ENCODE results near the gene KRT82.
"Not testable (repeated sequence)": the region's sequence is repeated elsewhere in the genome, so short reads cannot be mapped to it uniquely, and the experiment has no call there.

Gene KRT82

DNA sequence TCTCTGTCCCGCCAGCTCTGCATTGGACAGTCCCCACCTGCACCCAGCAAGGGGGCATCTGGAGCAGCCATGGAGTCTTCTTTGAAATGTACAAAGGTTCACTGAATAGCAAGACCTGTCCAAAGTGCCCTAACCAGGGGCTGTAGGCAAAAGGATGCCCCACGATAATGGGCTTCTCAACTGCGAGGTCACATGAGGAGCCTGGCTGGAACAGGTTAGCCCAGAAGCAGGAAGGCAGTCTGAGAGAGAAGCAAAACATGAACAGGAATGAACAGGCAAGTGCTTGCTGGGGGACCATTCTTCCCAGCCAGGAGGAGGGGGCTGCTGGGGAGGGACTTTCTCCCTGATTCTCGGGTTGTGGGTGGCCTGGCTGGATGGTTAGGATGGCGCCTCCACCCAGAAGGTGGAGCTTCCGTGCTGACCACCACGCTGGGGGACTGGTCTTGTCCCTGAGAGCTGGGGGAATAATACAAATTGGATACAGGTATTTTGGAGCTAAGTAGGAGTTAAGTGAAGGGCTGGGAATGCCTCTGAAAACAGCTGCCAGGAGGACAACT lies 46.0 kb downstream of the KRT82 start:
- DNase-seq (ENCODE audit: low read depth) = no peak

DNA sequence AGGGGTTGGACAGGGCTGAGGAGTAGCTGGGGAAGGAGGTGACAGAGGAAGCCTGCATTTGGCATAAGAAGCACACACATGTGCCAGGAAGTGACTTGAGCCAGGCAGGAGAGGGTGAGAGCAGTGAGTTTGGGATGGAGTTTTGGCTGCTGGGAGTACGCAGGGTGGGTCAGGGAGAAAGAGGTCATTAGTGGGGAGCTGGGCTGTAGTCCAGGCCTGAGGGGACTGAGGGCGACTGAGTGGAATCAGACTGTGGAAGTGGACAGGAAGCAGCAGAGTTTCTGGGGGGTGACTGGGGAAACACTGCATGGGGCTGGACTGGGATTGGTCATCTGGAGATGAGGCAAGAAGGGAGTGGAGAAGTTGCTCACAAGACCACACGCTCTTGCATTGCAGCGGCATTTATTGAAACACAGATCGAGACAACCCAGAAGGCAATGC lies 46.5 kb downstream of the KRT82 start:
- DNase-seq (ENCODE audit: low read depth) = no peak

DNA sequence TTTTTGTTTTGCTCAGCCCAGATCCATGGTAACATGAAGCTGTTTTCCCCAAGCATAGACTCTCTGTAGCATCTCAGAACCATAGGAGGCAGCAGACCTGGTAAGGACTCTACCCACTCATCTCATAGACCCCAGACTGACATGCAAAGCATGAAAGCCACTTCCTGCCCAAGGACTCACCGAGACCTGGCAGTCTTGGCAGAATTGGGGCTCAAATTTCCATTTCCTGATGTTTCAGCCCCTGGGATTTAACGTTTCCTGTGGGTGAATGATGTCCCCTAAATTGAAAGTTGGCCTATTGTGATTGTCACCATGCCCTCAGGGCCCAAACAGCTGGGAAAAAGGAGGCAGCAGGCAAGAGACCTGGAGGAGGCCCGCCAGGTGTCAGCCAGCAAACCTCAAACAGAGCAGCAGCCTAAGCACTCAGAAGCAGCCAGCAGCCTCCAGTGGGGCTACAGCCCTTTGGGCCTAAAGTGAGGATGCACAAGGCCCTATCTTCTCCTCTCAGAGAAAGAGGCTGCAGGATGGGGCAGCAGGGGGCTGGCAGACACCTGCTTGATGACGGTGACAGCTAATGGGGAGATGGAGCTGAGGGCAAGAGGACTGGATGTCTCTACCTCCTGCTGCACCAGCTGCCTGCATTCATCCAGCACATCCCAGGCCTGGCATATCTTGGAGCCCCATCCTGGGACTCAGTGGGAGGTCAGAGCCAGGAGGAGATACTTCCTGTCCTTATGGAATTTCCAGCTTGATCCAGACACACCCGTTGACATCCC lies 47.4 kb downstream of the KRT82 start:
- no peak for DNase-seq (ENCODE audit: low read depth)

DNA sequence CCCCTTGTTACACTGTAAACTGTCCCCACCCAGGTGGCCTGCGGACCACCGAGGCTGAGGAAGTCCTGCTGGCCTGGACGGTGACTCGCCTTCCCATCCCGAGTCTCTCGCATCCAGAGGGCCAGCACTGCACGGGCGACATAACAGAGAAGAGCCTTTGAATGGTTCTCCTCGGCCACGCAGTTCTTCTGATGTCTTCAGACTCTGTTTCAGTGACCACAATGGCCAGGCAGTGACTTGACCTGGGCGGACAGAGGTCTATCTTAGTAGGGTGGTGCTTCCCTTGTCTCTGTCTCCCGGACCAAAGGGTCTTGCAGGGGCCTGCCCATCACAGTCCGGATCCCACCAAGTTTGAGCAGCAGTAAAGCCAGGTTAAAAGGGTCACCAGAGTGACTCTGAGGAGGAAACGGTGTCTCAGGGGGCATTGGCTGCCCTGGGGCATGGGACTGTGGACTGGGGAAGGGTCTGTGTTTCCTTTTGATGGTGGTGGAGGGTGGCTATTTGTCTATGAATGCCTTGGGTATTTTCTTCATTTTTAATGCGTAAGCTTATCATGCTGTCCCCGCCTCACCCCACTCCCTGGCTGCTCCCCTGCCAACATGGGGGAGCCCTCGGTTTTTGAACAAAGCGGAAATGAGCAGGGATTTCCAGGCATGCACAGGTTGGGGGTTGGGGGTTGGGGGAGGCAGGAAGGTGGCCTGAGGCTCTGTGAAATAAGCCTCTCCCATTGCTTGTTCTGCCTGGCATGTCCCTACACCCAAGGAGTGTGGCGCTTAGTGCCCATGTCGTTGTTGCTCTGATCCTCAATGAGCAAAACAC lies 49.2 kb downstream of the KRT82 start:
- DNase-seq (ENCODE audit: low read depth) = no peak

DNA sequence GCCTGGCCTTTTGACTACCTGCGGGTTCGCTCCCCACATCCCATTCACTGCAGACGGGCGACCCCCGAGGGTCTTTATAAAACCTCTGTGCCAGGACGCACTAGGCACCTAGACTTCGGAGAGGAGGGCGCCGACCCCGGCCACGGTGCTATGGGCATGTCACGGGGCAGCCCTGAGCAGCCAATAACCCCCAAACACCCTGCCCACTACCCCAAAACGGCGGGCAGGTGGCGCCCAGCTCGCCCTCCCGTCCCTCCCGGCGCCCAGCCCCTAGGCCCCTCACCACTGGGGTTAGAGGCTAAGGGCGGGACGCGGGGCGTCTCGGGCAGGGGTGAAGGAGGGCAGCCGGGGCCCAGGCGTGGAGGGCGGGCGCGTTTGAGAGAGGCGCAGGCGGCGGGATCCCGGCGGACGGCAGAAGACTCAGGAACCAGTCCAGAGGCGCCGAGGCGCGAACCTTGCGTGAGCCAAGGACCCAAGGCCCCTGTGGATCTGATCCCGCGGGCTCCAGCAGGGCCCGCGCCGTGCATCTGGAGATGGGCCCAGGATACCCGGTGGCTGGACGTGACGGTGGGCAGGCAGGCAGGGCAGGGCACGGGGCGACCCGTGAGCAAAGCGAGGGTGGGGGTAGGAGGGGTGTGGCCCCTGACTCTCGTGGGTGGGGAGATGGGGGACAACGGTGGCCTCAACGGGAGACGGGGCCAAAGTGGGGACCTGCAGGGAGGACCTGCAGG lies 49.9 kb downstream of the KRT82 start:
- no peak for DNase-seq (ENCODE audit: low read depth)

DNA sequence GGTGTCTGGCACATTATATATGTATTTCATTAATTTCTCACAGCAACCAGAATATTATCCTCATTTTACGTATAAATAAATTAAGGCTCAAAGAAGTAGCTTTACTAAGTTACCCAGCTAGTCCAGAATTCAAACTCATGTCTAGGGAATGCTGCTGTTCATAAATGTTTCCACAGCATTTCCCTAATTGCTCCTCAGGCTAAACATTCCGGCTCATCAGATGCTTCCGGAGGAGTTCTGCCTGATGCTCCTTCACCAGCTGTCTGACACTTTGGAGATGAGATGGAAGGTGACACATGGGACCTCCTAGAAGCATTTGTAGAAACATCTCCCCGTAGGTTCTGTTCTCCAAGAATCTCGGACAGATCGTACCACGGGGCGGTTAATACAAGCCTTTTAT lies 51.0 kb downstream of the KRT82 start:
- DNase-seq (ENCODE audit: low read depth) = no peak

DNA sequence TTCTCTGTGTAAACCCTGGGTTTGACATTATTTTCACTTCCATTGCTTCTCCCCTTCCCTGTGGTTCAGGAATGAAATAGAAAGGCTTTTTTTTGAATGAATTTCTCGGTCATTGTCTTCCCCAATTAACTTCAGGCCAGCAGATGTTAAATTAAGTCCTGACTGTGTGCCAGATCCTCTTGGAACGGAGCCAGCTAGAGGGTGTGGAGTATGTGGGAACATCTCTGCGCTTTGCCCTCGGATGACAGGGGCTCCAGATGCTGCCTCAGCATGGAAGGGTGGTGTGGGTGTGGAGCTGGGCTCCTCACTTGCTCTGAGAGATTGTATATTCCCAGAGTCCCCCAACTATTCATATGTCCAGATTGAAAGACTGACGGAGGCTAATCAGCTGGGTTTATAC lies 51.9 kb downstream of the KRT82 start:
- DNase-seq (ENCODE audit: low read depth) = no peak

DNA sequence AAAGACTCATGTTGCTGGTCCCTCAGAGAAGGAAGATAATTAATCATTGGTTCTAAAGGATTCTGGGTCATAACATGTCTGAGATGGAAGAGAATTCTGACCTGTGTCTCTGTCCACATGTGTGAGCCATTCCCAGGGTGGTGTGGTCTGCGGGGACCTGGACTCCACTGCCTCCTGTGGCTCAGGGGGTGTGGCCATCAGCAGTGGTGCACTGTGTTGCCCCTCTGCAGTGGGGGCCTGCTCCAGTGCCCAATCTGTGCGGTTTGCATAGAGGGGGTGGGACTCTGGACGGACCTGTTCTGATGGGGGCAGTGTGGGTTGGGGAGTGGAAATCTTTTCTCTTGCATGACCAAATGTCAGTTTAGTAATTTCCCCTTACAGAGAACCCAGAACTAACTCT lies 52.4 kb downstream of the KRT82 start:
- no peak for DNase-seq (ENCODE audit: low read depth)

DNA sequence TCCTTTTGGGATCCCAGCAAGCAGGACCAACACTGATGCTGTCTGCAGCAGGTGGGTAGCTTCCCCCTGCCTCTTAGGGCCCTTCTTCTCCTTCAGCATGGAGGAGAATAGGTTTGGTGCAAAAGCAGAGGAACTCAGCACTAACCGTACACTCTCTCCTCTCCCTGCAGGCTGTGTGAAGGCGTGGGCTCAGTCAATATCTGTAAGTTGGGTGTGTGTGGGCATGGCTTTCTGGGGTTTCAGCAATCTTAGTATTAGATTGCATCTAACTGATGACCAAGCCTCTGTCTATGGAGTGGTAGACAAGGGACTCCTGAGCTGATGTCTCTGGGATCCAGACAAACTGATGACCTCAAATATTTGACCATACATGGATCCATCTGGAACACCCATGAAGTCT lies 53.2 kb downstream of the KRT82 start:
- no peak for DNase-seq (ENCODE audit: low read depth)

DNA sequence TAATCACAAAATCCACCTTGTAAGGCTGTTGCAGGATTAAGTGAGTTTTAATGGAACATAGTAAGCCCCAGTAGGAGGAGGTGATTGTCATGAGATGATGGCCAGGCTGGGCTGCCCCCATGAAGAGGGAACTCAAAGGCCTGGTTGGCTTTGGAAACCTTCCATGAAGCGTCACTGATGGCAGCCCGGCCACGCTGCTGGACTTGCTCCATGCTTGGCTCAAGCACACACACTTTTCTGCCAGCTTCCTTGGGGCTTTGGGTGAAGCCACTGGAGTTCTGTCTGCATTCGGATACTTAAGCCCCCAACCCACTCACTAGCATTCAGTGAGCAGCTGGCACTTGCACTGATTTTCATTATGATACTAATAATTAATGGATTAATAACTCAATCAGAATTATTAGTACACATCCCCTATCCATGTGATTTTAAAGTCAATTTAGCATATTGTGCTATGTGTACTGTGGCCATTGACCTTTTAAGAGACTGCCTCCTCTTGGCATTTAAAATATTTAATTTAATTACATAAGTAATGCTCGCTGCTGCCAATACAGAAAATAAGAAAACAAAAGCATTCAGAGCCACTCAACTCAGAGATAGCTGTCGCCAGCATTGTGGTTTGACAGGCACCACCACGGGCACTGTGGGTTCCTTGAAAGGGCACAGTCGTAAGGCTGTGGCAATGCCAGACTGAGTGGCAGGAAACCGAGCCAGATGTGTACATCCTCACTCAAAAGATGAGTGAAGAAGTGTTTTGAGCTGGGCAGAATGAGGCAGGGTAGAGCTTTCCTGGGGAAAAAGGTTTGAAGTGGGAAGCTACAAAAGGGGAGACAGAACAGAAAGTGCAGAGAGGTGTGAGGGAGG lies 54.7 kb downstream of the KRT82 start:
- peak; percentile 19 for DNase-seq (ENCODE audit: low read depth)

DNA sequence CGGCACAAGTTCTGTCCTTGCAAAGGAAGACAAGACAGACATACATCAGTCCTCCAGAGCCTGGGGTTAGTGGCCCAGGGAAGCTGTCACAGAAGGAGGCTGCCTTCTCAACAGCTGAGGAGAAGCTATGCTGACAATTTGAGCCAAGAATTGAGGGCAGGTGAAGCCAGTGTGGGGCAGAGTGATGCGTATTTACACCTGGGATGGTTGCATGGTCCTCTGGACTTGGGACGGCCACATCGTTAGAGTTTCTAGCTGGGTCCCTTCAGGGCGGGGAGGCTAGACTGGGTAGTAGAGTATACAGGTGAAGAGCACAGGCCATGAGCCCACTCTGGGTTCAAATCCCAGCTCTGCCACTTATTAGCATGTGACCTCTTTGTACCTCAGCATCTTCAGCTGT lies 55.3 kb downstream of the KRT82 start:
- no peak for DNase-seq (ENCODE audit: low read depth)

DNA sequence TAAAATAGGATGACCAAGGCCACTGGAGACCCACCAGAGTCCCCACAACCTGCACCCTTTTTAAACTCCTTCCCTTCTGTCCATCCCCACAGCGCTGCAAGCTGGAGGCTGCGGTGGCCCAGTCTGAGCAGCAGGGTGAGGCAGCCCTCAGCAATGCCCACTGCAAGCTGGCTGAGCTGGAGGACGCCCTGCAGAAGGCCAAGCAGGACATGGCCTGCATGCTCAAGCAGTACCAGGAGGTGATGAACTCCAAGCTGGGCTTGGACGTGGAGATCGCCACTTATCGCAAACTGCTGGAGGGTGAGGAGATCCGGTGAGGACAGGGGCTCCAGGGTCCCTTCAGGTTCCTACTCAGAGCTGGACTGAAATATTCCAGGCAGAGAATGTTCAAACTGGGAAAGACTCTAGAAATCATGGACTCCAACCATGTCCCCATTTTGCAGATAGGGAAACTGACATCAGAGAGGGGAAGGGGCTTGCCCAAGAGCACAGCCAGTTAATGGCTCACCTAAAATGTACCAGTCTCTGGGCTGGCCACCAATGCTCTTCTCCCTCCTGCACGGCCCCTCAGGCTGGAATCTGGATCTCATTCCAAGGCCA lies 56.0 kb downstream of the KRT82 start:
- DNase-seq (ENCODE audit: low read depth) = no peak

DNA sequence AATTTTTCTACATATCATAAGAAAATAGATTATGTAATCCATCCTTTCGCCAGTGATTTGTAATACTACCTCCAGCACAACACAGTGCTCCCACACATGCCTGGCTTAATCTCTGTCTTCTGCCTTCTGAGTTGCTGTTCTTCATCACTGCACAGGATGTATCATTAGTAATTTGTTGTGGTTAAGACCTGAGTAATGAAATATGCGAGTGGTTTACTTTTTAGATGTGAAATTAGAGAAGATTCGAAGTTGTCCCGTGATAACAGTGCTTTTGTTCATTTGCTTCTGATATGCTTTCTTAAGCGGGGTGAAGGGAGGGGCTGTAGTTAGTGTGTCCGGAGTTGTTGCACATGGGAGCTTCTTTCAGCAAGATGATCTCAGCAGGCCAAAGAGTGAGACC lies 56.9 kb downstream of the KRT82 start:
- no peak for DNase-seq (ENCODE audit: low read depth)

DNA sequence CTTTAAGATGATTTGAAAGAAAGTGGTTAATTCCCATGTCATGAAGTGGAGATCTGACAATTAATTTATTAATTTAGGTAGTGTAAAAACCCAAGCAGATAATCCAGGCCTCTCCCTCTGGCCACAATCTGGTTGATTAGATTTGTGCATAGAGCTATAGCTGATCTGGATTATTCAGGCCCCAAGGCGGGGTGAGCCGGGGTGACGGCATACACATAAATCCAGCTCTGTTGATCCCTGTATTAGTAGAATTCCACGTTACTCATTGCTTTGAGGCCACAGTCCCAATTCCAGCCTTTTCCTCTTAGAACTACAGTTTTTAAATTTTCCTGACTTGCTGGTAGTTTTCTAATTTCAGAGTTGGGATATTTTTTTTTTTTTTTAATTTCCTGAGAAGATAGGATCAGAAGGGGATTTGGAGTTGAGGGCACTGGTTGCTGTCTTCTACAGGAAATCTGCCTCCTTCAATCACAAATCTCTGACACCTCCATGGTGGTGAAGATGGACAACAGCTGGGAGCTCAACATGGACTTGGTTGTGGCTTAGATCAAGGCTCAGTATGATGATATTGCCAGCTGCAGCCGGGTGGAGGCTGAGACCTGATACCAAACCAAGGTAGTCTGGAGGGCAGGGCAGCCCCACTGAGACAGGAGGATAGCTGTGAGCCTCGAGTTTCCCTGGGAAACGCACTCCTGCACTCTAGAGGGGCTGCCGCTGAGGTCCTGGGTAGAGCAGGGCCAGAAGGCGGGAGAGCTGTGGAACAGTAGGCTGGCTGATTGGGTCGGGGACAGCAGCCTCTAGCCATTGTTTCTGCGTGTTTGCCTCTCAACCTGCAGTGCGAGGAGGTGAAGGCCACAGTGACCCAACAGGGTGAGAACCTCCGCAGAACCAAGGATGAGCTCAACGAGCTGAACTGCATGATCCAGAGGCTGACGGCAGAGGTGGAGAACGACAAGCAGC lies 58.3 kb downstream of the KRT82 start:
- no peak for DNase-seq (ENCODE audit: low read depth)

DNA sequence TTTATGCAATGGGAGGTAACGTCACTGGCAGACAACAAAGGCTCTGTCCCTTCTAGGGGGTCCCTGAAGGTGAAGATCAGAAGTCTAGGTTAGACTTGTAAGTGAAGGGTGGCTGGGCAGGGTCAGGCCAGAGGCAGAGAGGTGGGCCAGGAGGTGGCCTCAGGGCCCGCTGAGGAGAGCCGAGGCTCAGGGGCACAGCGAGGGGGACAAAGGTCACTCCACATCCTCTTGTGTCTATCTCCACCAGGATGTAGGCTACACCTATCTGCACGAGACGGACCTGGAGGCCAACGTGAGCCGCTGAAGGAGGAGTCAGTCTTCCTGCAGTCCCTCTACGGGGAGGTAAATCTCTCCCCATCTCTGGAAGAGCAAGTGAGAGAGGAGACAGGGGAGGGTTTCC lies 59.1 kb downstream of the KRT82 start:
- DNase-seq (ENCODE audit: low read depth) = no peak

DNA sequence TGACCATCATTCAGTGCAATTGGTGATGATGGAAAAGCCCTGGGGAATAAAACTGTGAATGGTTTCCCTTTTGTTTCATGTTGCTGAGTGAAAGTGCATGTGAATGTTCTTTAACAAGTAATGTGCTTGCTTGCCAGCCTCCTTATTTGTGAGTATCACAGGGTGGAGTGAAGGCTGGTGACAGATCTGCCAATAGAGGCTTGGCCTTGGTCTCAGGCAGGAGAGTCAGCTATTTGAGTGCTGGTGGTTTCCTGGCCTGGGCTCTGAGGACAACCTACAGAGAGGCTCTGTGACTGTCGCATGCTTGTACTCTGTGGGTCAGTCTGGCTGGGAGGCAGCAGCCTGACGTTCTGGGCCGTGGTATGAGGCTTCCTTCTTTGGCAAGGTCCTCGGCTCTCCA lies 59.5 kb downstream of the KRT82 start:
- no peak for DNase-seq (ENCODE audit: low read depth)

DNA sequence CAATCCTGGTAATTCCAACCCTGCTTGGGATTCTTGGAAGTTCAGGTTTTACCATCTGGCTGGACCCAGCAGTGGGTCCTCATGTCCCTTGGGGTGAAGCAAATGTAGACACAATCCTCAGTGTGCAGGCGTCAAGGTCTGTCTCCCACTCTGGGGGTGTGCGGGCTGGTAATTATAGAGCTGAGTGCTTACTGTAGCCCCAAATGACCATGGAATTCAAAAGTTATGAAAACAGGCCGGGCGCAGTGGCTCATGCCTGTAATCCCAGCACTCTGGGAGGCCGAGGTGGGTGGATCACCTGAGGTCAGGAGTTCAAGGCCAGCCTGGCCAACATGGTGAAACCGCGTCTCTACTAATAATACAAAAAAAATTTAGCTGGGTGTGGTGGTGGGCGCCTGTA lies 61.1 kb downstream of the KRT82 start:
- not testable (repeated sequence) for DNase-seq (ENCODE audit: low read depth)

DNA sequence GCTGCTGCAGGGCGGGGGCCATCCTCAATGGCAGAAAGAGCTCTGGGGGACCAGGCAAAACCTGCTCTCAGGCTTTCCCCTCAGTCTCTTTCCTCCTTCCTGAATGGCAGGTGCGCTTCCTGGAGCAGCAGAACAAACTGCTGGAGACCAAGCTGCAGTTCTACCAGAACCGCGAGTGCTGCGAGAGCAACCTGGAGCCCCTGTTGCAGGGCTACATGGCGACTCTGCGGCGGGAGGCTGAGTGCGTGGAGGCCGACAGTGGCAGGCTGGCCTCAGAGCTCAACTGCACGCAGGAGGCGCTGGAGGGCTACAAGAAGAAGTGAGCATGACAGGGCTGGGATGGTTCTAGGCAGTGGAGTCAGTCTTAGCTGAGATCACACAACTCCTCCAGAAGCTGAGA lies 62.0 kb downstream of the KRT82 start:
- DNase-seq (ENCODE audit: low read depth) = no peak
